ENCODE measurements around the gene CDKAL1.
"Not testable (repeated sequence)": the region's sequence is repeated elsewhere in the genome, so short reads cannot be mapped to it uniquely, and the experiment has no call there.

CDKAL1 gene

DNA sequence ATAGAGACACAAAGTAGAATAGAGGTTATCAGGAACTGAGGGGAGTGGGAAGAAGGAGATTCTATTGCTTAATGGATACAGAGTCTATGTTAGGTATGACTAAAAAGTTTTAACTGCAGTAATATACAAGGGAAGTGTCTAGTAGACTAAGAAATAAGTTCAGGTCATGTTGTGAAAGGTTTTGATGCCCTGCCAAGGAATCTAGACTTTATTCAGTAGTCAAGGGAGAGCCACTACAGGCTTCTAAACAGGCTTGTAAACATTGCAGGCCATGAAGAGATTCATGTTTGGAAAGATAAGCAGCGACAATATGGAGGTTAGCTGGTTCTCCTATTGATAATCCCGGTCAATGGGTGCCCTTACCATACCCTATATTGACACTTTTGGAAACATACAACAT is 706.5 kb downstream of the CDKAL1 start:
- no peak for DNase-seq

- DNase-seq: no peak
Observed at GRCh38 chr6:21241231-21242130, 707.2 kb downstream of the CDKAL1 start.

- DNase-seq: no peak
Observed at GRCh38 chr6:21244897-21245470, 710.7 kb downstream of the CDKAL1 start.

DNA sequence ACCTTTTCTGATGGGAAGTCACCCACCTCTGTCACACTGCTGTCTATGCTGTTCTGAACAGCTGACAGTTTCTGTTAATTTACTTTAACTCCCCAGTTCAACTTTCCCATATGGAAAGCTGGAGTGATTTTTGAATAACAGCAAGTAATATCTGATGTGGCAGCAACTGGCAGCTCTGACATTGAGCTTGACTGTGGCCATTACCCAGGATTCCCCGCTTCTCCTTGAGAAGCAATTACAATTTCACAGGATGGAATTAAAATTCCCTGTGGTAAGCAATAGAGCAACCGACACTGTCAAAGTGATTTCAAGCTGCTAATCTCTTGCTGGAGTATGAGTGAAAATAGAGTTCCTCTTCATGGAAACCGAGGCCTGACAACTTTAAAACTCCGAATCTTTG is 711.2 kb downstream of the CDKAL1 start:
- no peak for DNase-seq

DNA sequence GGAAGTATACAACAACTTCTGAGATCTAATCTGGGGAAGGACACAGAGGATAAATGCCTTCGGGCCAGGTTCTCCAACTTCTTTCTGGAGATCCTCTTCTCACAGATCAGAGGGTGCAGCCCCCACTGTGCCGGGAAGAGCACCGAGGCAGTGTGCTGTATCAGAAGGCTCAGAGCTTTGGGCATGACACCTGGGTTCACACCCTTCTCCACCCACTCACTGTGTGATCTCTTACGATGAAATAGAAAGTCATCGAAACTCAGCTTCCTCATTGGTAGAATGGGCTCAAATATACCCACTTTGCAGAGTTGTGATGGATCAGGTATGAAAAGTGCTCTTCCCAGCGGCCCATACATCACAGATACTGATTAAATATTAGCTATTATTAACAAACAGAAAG is 711.8 kb downstream of the CDKAL1 start:
- no peak for DNase-seq

- DNase-seq: not testable (repeated sequence)
Observed at GRCh38 chr6:21254460-21254859, 720.2 kb downstream of the CDKAL1 start.

DNA sequence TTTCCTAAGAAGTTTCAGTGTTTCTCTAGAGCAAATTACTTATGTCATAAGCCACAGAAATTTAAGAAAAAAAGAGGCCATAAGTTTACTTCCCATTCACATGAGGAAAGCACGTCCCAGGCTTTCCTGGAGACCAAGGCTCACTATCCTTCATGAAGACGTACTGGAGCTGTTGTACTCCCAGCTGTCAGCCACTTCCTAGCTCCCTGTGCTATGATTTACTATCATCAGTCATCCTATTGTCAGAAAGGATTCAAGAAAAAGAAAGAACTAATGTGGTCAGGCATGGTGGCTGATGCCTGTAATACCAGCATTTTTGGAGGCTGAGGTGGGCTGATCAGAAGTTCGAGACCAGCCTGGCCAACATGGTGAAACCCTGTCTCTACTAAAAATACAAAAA is 721.9 kb downstream of the CDKAL1 start:
- no peak for DNase-seq

DNA sequence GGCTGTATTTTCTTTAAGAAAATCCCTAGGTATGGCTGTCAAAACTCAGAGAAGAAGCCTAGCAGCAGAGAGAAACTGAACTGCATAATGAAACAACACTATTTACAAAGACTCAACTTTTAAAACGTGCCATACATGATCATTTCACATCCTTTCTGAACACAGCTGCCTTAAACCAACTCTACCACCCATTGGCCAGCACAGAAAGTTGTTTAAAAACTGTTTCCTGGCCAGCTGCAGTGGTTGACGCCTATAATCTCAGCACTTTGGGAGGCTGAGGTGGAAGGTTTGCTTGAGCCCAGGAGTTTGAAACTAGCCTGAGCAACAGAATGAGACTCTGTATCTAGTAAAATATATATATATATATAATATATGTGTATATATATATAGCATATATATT is 722.9 kb downstream of the CDKAL1 start:
- DNase-seq: no peak

DNA sequence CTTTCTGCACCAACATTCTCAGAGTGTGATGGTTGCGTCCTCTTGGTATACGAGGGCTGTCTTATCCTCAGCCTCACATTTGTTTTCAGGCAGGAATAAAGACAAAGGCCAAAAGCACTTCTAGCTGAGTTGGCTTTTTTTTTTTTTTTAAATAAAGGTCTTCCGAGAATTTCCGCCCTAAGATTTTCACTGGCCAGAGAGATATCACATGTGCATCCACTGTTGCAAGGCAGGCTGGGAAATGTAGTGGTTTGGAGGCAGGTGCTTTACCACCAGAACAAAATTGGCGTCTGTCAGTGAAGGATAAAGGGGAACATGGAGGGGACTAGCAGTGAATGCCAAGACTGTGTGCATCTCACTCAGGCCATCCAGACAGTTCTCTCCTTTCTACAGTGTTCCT is 724.4 kb downstream of the CDKAL1 start:
- no peak for DNase-seq

GRCh38 chr6:21259660-21260059 is 725.4 kb downstream of the CDKAL1 start:
- DNase-seq: no peak

DNA sequence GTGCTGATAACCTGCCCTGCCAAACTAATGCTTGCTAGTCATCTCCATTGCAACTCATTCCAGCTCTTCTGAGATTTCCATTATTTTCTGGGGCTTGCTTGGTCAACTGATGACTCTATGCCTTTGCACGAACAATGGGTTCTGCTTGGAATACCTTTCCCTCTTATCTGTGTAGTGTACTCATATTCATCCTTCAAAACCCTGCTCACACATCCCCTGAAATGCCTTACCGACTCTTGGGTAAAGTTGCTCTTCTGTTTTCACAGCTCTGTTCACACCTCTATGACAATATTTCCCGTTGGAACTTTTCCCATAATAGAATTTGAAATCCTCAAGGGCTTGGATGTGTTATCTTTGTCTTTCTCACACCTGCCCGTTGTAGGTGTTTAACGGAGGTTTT is 728.2 kb downstream of the CDKAL1 start:
- no peak for DNase-seq

GRCh38 chr6:21263531-21264287 is 729.5 kb downstream of the CDKAL1 start:
- no peak for DNase-seq

DNA sequence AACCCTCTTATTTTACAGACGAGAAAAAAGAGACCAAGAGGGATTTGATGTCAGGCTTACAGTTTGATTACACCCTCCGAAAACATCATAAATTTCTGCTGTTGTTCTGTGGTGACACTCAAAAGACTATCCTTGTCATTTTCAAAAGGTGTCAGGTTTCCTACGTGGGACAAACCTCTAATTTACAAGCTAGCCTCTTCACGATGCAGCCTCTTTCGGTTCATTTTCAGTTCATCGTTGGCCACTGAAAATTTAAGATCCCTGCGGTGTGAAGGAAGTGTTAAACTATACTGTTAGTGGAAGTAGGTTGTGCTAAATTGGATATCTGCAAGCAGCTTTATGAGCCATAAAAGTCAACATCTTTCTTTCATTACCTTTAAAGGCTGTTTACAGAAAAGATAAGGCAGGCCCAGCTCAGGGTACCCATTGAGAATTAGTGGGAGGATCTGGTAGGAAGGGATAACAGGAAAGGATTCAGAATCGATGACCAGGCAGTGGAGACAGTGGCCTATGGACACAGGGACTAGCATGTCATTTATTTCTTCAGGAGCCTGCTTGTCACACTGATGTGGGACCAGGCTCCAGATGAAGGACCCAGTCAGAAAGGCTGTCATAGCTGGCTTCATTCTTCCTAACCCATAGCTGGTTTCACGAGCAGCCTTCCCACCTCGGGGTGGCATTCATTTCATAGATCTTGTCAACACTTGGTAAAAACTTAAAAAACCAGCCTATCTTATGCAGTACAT is 730.2 kb downstream of the CDKAL1 start:
- no peak for DNase-seq

- DNase-seq: no peak
Observed at GRCh38 chr6:21265034-21265729, 730.9 kb downstream of the CDKAL1 start.

DNA sequence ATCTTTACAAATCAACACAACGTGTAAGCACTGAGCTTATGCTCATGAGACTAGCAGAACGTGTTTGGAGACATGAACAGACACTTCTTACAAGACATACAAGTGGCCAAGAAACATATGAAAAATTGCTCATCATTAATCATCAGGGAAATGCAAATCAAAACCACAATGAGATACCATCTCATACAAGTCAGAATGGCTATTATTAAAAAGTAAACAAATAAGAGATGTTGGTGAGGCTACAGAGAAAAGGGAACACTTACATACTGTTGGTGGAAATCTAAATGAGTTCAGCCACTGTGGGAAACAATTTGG is 731.4 kb downstream of the CDKAL1 start:
- DNase-seq: no peak

GRCh38 chr6:21270636-21271201 is 736.5 kb downstream of the CDKAL1 start:
- DNase-seq: no peak

- no peak for DNase-seq
Observed at GRCh38 chr6:21271428-21272155, 737.3 kb downstream of the CDKAL1 start.

GRCh38 chr6:21273451-21273850 is 739.2 kb downstream of the CDKAL1 start:
- no peak for DNase-seq

DNA sequence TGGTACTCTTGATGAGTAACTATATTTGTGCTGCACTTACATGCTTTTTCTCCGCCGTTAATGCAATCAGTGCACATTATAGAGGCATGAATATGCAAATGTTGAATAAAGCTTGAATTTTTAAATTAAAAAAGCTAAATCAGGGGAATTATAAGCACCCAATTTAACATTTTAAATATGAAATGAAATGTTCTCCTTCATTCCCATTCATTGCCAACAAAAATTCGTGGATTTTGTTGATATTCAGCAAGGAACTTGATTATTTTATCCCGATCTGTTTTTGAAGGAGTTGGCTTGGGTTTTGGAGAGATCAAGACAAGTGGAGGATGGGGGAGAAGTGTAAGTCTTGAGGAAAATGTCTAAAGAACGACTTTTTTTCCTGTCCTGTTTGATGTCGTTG is 740.6 kb downstream of the CDKAL1 start:
- DNase-seq: no peak

- no peak for DNase-seq
Observed at GRCh38 chr6:21277601-21278374, 743.5 kb downstream of the CDKAL1 start.

GRCh38 chr6:21278375-21278745 is 744.1 kb downstream of the CDKAL1 start:
- DNase-seq: no peak

Data from activated CD4-positive, alpha-beta T cell treated with anti-CD3 and anti-CD28 coated beads for 4 hours (primary cell).